M059J (cell line): ENCODE results near the gene SLC9A9. TPM values are rescaled to one million over a fixed set of nuclear protein-coding genes. Genes with fewer than 3 reads are reported as not detected.
A peak's percentile ranks its signal among the peaks of the same experiment; 100 is the strongest.
"Not testable (repeated sequence)": the region's sequence is repeated elsewhere in the genome, so short reads cannot be mapped to it uniquely, and the experiment has no call there.

Experiments
- DNase-seq: peaks from one replicate; pipeline ENCODE4 v3.0.0-alpha.2; 2012; ENCODE audit warnings: low read depth
- total RNA-seq: library from RNA; depleted of rRNA; stranded (reverse); fragments of >200 nt; shearing (Covaris generic); gene quantifications from 2 replicates; pipeline ENCODE4 v1.2.3, GENCODE V29; 2014

The SLC9A9 gene
- total RNA-seq, 1 experiment from 2014 or later: 0.10 TPM

GRCh38 chr3:143287403-143287802 is 560.9 kb downstream of the SLC9A9 start:
- peak; percentile 47 for DNase-seq

- no peak for DNase-seq
These were observed 561.8 kb downstream of the SLC9A9 start for GRCh38 chr3:143286392-143287010.

GRCh38 chr3:143283432-143284128 is 564.7 kb downstream of the SLC9A9 start:
- DNase-seq: peak; percentile 92

- no peak for DNase-seq
These were observed 567.3 kb downstream of the SLC9A9 start for GRCh38 chr3:143280984-143281383.

- DNase-seq: not testable (repeated sequence)
These were observed 568.7 kb downstream of the SLC9A9 start for GRCh38 chr3:143279567-143279966.

- no peak for DNase-seq
These were observed 569.5 kb downstream of the SLC9A9 start for GRCh38 chr3:143278721-143279120.

- no peak for DNase-seq
These were observed 570.7 kb downstream of the SLC9A9 start for GRCh38 chr3:143277531-143277930.

- no peak for DNase-seq
These were observed 571.7 kb downstream of the SLC9A9 start for GRCh38 chr3:143276592-143276991.

GRCh38 chr3:143273975-143274690 is 574.1 kb downstream of the SLC9A9 start:
- no peak for DNase-seq

GRCh38 chr3:143271136-143271535 is 577.1 kb downstream of the SLC9A9 start:
- DNase-seq: no peak

- DNase-seq: no peak
These were observed 578.5 kb downstream of the SLC9A9 start for GRCh38 chr3:143269741-143270140.

GRCh38 chr3:143267989-143268388 is 580.3 kb downstream of the SLC9A9 start:
- DNase-seq: peak; percentile 68

- no peak for DNase-seq
These were observed 581.3 kb downstream of the SLC9A9 start for GRCh38 chr3:143266927-143267326.

GRCh38 chr3:143266511-143266910 is 581.8 kb downstream of the SLC9A9 start:
- peak; percentile 22 for DNase-seq

GRCh38 chr3:143265501-143266070 is 582.7 kb downstream of the SLC9A9 start:
- peak; percentile 60 for DNase-seq

GRCh38 chr3:143263852-143264513 is 584.3 kb downstream of the SLC9A9 start:
- DNase-seq: no peak

GRCh38 chr3:143261848-143262247 is 586.4 kb downstream of the SLC9A9 start:
- DNase-seq: no peak

- no peak for DNase-seq
These were observed 589.6 kb downstream of the SLC9A9 start for GRCh38 chr3:143258692-143259091.

GRCh38 chr3:143256416-143256815 is 591.9 kb downstream of the SLC9A9 start:
- DNase-seq: no peak

- DNase-seq: no peak
These were observed 592.5 kb downstream of the SLC9A9 start for GRCh38 chr3:143255739-143256138.

GRCh38 chr3:143252931-143253330 is 595.3 kb downstream of the SLC9A9 start:
- peak; percentile 53 for DNase-seq

- DNase-seq: no peak
These were observed 599.3 kb downstream of the SLC9A9 start for GRCh38 chr3:143249014-143249413.
